HG03135 (cell line): ENCODE data around the gene SPAG17.

Source experiments
- ATAC-seq: cut with Tn5 transposase; IDR thresholded peaks from one replicate; pipeline ENCODE4 v1.9.1; 2021; ENCODE audit warnings: mild to moderate bottlenecking, moderate library complexity; ENCODE audit not compliant: unreplicated experiment

The SPAG17 gene

GRCh38 chr1:118122234-118123004 is 62.6 kb downstream of the SPAG17 start:
- ATAC-seq, result no peak

GRCh38 chr1:118118873-118119463 is 66.1 kb downstream of the SPAG17 start:
- no peak for ATAC-seq

- ATAC-seq, result no peak
Observed at GRCh38 chr1:118118469-118118868, 66.6 kb downstream of the SPAG17 start.

GRCh38 chr1:118117521-118117920 is 67.5 kb downstream of the SPAG17 start:
- ATAC-seq, result no peak

- ATAC-seq, result no peak
Observed at GRCh38 chr1:118116909-118117308, 68.1 kb downstream of the SPAG17 start.

- ATAC-seq, result no peak
Observed at GRCh38 chr1:118116401-118116800, 68.6 kb downstream of the SPAG17 start.

- ATAC-seq, result no peak
Observed at GRCh38 chr1:118115567-118116295, 69.3 kb downstream of the SPAG17 start.

- ATAC-seq, result no peak
Observed at GRCh38 chr1:118113261-118113660, 71.8 kb downstream of the SPAG17 start.

GRCh38 chr1:118110580-118110979 is 74.4 kb downstream of the SPAG17 start:
- ATAC-seq, result no peak

- no peak for ATAC-seq
Observed at GRCh38 chr1:118104951-118105350, 80.1 kb downstream of the SPAG17 start.

GRCh38 chr1:118102445-118102844 is 82.6 kb downstream of the SPAG17 start:
- ATAC-seq, result no peak

- no peak for ATAC-seq
Observed at GRCh38 chr1:118101999-118102398, 83.0 kb downstream of the SPAG17 start.

GRCh38 chr1:118101515-118101844 is 83.5 kb downstream of the SPAG17 start:
- ATAC-seq, result no peak

- no peak for ATAC-seq
Observed at GRCh38 chr1:118100686-118101514, 84.1 kb downstream of the SPAG17 start.

GRCh38 chr1:118099686-118100085 is 85.3 kb downstream of the SPAG17 start:
- no peak for ATAC-seq

GRCh38 chr1:118097622-118098348 is 87.2 kb downstream of the SPAG17 start:
- ATAC-seq, result no peak

GRCh38 chr1:118093017-118093416 is 92.0 kb downstream of the SPAG17 start:
- no peak for ATAC-seq

- no peak for ATAC-seq
Observed at GRCh38 chr1:118090130-118090529, 94.9 kb downstream of the SPAG17 start.

- ATAC-seq, result no peak
Observed at GRCh38 chr1:118085365-118085764, 99.7 kb downstream of the SPAG17 start.

- ATAC-seq, result no peak
Observed at GRCh38 chr1:118084400-118084799, 100.6 kb downstream of the SPAG17 start.

- no peak for ATAC-seq
Observed at GRCh38 chr1:118082984-118083383, 102.0 kb downstream of the SPAG17 start.
